Measurements from ENCODE around the gene PIK3C2B. TPM values are rescaled to one million over a fixed set of nuclear protein-coding genes. Genes with fewer than 3 reads are reported as not detected.

Gene PIK3C2B
- total and polyA plus RNA-seq, 7 donors = 9.2 to 47.6 (median 17.1) TPM

DNA sequence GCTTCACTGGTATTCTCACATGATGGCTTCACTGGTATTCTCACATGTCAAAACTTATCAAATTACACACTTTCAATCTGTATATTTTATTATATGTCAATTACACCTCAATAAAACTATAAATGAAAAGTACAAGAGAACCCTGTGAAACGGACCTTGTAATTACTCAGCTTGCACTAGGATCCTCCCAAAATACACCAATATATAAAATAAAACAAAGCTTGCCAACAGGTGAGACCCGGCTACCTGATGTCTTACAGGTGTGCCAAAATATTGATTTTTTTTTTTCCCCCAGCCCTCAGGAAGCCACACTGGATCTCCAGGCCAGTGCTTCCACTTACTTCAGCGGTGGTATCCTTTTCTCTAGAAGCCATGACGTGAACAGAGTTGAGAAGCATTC, 22.9 kb downstream of the PIK3C2B start:
- Histone ChIP-seq H3K36me3 (peaks cover 0 to 19% (median 9%) of the 10 kb centered on the region in 4 donors), H3K27me3 (no peaks in the 10 kb centered on the region), H3K9me3 (no peaks in the 10 kb centered on the region), H3K27ac (no peak overlapping the region), H3K4me1 (peaks cover 0 to 24% (median 18%) of the 10 kb centered on the region in 4 donors), H3K4me3 (no peak overlapping the region)
- TF ChIP-seq POLR2A (IDR thresholded peaks at IDR 0.05) (no peak), EP300 (IDR thresholded peaks at IDR 0.05) (no peak), POLR2AphosphoS5 (IDR thresholded peaks at IDR 0.05) (no peak)
- TF ChIP-seq, protein P1, sequence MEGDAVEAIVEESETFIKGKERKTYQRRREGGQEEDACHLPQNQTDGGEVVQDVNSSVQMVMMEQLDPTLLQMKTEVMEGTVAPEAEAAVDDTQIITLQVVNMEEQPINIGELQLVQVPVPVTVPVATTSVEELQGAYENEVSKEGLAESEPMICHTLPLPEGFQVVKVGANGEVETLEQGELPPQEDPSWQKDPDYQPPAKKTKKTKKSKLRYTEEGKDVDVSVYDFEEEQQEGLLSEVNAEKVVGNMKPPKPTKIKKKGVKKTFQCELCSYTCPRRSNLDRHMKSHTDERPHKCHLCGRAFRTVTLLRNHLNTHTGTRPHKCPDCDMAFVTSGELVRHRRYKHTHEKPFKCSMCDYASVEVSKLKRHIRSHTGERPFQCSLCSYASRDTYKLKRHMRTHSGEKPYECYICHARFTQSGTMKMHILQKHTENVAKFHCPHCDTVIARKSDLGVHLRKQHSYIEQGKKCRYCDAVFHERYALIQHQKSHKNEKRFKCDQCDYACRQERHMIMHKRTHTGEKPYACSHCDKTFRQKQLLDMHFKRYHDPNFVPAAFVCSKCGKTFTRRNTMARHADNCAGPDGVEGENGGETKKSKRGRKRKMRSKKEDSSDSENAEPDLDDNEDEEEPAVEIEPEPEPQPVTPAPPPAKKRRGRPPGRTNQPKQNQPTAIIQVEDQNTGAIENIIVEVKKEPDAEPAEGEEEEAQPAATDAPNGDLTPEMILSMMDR (IDR thresholded peaks at IDR 0.05) = no peak
- 24 to 76% methylated on average over 4 of the region's 4 CpGs for WGBS, 2 donors
- no peak for DNase-seq
- intact Hi-C loops (cut with DNase I) = no loop called here

DNA sequence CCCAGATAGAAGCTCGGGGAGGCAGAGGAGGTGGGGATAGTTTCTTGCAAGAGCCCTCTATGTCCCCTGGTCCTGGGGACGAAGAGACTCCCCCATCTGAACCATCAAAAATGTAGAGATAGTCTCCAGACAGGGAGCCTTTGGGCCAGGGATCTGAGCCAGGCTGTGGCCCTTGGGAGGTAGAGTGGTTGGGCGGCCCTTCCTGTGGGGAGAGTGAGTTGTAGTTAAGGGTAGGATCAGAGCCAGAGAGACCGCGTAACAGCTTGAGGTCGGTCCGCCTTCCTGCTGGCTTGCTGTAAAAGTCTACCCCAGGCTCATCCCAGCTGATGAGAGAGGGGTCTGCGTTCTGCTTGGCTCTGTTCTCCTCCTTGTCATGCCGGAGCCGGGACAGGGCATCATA, 25.3 kb downstream of the PIK3C2B start:
- no peak overlapping the region for H3K4me3 ChIP-seq
- no peaks in the 10 kb centered on the region for H3K27me3 ChIP-seq
- peaks cover 0 to 37% (median 11%) of the 10 kb centered on the region in 4 donors for H3K36me3 ChIP-seq
- H3K9me3 ChIP-seq = no peaks in the 10 kb centered on the region
- DNase-seq = no peak
- H3K4me1 ChIP-seq = peaks cover 0 to 31% (median 30%) of the 10 kb centered on the region in 4 donors
- no peak overlapping the region for H3K27ac ChIP-seq
- 93 to 94% methylated on average over 10 of the region's 10 CpGs for WGBS, 2 donors
- intact Hi-C loops (cut with DNase I) = no loop called here
- TF ChIP-seq POLR2AphosphoS5 (IDR thresholded peaks at IDR 0.05) (no peak), EP300 (IDR thresholded peaks at IDR 0.05) (no peak), POLR2A (IDR thresholded peaks at IDR 0.05) (no peak)
- TF ChIP-seq, protein P1 (IDR thresholded peaks at IDR 0.05) = no peak

DNA sequence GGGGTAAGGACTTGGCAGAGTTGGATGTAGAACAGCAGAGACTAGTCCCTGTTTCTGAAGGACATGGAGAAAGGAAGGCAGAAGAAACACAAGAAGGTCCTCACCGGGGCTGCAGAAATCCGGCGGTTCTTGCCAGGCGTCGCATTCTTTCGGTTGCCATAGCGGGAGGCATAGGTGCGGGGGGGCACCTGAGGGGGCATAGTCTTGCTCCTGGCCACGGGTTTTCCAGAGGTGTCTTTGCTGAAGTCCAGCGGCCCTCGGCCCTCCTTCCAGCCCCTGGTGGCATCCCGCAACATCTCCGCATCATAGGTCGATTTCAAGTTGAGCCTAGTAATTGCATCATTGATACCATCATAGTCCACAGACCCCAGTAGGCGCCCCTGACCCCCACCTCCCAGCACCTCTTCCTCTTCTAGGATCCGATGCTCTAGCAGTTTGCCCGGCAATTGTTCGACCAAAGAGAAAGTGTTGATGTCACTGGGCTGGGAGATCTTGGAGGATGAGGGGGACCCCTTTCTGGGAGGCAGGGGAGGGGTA, 25.8 kb downstream of the PIK3C2B start:
- Histone ChIP-seq H3K27me3 (no peaks in the 10 kb centered on the region), H3K4me3 (no peak overlapping the region), H3K4me1 (peaks cover 0 to 36% (median 35%) of the 10 kb centered on the region in 4 donors), H3K9me3 (no peaks in the 10 kb centered on the region), H3K27ac (peak overlapping the region in 2 of 4 donors; percentile 14 to 22), H3K36me3 (peaks cover 0 to 42% (median 13%) of the 10 kb centered on the region in 4 donors)
- intact Hi-C loops (cut with DNase I) = no loop called here
- DNase-seq = no peak
- WGBS, 2 donors = 91% methylated on average over 18 of the region's 18 CpGs
- TF ChIP-seq EP300 (IDR thresholded peaks at IDR 0.05) (no peak), POLR2AphosphoS5 (IDR thresholded peaks at IDR 0.05) (no peak), POLR2A (IDR thresholded peaks at IDR 0.05) (no peak)
- TF ChIP-seq, protein P1 (IDR thresholded peaks at IDR 0.05) = no peak

DNA sequence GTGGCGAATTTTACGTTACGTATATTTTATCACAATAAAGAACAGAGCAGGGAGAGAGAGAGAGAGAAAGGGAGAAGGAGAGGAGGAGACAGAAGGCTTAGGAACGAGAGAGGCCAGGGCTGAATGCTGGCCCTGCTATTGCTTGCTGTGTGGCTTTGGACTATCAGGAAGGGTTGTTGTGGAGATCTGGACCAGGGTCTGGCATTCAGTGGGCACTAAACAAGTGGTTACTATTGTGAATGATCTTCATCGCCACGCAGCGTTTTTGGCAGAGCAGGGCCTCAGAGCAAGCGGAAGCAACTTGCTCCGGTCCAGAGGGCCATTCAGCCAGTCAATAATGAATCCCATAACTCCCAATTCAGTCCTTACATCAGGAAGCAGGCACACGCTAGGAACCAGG, 26.4 kb downstream of the PIK3C2B start:
- Histone ChIP-seq H3K27ac (peak overlapping the region in 3 of 4 donors; percentile 14 to 22 (median 22)), H3K4me1 (peaks cover 0 to 38% (median 36%) of the 10 kb centered on the region in 4 donors), H3K4me3 (no peak overlapping the region), H3K9me3 (no peaks in the 10 kb centered on the region), H3K27me3 (no peaks in the 10 kb centered on the region), H3K36me3 (peaks cover 0 to 47% (median 15%) of the 10 kb centered on the region in 4 donors)
- TF ChIP-seq POLR2AphosphoS5 (IDR thresholded peaks at IDR 0.05) (no peak), EP300 (IDR thresholded peaks at IDR 0.05) (no peak), POLR2A (IDR thresholded peaks at IDR 0.05) (no peak)
- TF ChIP-seq, protein P1 (IDR thresholded peaks at IDR 0.05) = no peak
- intact Hi-C loops (cut with DNase I) = no loop called here
- DNase-seq = no peak
- 94 to 95% methylated on average over 10 of the region's 10 CpGs for WGBS, 2 donors

Data from sigmoid colon (tissue), 7 donors.